Activated CD4-positive, alpha-beta T cell treated with anti-CD3 and anti-CD28 coated beads for 24 hours (primary cell): Measurements from ENCODE around the gene FAM171A1.

Source experiments
- DNase-seq, 2 donors: peaks; one replicate each; pipeline ENCODE4 v3.0.0-alpha.2; 2020; ENCODE audit warnings: low read depth in 2 of 2

The FAM171A1 gene

DNA sequence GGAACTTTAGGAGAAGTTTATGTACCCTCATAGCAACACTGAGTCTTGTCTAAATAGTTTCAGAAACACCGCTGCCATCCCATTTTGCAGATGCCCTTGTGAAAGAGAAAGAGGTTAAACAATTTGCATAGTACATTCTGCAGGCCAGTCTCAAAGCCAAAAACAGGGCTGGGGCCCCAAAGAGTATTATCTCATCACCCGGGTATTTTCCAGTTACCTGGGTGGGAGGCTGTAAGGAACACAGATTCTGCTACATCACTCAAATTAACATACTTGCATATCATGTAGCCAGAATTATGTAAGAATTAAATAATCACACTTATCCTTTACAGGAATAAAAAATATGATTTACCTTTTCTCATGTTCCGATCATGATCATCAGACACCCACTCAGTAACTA lies 3.1 kb upstream of the FAM171A1 start:
- DNase-seq, result no peak

DNA sequence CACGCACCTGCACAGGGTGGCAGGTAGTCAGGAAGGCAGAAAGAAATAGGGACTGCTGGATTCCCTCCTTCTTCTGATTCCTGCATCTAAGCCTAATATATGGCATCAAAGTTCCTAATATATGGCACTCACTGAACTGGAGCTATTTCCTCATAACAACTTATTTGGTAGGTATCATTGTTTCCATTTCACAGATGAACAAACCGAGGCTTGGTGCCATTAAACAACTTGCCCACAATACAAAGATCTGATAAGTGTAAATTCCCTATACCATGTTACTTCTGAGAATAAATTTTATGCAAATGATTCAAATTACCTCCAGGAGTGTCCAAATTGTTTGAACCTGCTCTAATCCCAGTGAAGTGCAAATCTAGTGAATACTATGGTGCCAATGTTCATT lies 2.1 kb upstream of the FAM171A1 start:
- DNase-seq, result no peak

DNA sequence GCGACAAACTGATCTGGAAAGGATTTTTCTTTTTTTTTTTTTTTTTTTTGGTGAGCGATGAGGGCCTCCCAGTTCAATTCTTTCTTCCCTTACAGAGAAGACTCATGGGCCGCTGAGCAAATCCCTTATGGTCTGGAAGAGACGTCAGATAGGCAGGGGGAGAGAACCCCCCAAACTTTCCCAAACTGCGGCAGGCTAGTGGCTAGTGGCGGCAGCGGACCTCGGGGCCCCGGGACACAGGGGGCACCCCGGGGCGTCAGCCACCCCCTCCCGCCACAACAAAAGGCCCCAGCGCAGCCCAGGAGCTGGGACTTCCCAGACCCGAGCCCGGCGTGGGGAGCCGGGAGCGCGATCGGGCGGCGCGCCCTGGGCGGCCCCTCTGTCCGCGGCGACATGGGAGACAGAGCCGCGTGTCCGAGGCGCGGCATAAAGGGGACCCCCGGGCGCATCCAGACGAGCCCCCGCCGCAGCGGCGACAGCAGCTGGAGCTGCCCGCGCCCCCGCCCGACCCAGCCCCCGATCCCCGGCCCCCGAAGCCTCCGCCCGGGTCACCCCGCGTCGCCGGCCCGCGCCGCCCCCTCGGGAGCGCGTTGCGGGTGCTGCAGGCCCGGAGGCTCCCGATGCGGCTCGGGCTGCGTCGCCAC lies 755 bp downstream of the FAM171A1 start:
- DNase-seq, result no peak

DNA sequence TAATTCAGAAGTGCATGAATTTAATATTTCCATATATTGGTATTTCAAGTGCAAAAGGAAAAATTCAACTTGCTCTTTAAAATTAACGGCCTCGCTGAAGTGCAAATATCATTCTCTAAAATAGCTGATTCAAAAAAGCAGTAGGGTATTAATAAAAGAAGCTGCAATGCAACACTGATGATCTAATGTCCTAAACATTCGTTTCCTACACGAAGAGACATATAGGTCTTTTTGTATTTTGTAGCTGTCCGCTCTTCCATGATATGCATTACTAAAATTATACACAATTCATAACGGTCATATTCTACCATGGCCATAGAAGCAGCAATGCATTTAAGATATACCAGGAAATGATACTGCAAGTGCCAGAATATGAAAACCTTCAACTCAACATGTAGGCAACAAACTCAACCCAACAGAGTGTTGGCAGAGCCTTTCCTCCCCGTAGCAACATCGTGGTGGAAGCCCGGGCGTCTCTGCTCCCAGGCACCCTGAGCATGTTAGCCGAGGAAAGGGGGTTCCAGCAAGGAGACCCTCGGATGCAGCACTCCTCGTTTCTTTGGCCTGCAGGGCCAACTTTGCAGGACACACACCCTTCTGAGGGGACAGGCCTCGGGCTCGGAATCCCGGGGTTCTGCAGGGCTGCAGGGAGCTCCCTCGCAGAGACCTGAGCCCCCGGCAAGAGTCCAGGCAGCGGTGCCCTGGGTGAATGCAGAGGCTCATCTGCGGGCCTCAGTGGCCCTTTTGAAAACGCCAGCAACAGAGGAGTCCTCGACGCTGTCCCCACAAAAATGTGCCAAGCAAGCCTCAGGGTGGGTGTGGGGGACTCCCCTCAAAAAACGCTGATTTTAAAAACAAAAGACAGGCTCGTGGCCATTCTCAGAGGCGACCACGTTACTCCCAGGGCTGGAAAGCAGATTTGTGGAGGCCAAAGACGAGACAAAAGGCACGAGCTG lies 1.6 kb downstream of the FAM171A1 start:
- DNase-seq, result no peak

DNA sequence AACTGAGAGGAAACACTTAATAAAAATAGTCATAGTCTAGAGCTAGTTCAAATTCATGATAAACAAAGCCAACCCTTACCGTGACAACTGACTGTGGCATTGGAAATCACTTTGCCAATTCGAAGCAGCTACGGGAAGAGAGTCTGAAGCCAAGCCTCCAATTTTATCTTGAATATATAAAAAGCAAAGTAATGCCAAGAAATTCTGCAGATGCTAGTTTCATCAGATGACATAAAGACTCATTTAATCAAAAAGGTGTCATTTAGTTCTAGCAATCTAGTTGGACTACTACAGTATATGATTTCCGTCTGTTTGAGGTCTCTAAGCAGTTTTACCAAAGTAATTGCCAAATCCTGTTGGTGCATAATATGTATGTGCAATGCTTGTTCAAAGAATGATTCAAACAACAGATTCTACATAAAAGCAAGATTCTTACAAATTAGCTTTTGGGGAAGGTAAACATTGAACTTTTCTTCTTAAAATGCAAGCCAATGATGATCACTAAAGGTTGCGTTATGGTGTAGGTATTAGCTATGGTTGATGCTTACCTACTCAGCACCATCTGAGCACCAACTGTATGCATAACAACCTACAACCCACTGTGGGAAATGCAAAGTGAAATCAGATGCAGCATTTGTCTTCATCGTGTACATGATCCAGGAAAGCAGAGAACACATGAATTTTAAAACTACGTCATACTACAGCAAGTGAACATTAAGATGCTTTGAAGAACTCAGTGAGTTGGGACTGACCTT lies 2.8 kb downstream of the FAM171A1 start:
- DNase-seq, result no peak

DNA sequence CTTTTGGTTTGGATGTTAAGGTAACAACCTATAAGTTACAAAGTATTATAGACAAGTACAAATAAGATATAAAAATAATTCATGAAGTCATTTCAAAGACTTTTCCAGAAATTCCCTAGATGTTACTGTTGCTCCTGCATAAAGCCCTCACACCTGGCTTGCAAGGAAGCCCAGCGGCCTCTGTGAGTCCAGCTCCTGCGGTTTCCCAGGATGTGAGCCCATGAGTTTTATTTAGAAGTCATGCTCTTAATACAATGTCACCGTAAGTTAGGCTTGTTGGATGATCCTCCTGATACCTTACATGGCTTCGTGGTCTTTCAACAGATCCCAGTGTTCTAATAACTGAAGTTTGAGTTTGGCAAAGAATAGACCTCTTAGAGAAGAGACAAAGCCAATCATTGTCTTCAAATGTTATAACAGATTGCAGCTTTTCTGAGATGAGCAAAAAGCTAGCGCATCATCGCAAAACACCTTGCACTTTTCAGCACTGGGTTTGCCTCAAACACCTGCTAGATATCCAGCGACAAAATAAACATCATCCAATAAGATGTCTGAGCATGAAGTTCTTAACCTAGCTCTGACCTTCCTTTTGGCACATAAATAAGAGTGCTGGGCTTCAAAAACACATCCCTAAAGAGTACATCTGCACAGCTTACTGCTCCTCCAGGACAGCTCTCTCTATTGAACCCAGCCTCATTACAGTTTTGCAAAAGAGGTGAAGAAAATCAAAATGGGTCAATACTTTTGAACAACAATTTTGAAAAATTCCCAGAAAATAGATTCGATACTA lies 3.6 kb downstream of the FAM171A1 start:
- DNase-seq, result no peak

DNA sequence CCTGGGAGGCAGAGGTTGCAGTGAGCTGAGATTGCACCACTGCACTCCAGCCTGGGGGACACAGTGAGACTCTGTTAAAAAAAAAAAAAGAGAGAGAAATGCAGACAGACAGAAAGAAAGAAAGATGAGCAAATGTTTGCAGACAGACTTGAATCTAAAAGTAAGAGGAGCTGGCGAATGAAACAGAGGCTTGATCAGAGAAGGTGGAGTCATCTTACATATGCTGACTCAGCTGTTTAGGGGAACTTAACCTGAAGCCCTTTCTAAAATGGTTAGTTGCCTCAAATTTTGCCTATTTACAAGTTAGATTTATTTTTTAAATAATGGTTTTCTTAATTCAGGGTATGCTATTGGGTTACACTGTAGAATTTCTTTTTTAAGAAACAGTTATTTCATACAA lies 5.4 kb downstream of the FAM171A1 start:
- no peak for DNase-seq

DNA sequence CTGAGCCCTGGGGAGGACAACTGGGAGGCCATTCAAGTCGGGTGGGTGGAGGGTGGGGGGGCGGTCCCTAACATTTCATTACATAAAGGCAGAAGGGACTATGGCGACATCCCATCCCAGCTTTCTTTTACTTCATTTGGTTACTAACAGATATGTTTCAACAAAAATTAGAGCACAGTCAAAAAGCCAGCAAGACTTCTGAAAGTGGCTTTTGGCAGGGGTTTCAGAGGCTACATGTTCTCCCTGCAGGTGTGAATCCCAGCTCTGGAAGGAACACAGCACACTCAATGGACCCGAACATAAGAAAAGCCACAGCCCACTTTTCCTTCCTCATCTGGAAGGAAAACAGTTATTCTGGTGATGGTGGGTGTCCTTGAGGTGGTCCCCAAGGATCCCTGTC lies 7.1 kb downstream of the FAM171A1 start:
- DNase-seq, result no peak

DNA sequence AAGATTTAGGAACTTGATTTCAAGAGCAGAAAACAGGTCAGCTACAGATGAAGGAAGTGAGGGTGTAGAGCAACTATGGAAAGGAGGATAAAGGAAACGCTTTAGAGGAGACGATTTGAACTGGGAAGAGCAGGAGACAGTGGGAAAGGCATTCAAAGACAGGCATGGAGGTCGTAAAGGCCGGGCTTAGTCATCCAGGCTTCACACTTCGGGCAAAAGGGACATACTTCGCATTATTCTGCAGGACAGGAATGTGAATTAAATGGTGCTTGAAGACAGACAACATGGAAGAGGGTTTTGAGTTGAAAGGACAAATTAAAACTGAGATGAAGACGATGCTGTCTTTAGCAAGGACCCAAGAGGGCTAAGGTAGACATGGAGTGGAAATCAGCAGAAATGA lies 8.1 kb downstream of the FAM171A1 start:
- DNase-seq, result no peak

DNA sequence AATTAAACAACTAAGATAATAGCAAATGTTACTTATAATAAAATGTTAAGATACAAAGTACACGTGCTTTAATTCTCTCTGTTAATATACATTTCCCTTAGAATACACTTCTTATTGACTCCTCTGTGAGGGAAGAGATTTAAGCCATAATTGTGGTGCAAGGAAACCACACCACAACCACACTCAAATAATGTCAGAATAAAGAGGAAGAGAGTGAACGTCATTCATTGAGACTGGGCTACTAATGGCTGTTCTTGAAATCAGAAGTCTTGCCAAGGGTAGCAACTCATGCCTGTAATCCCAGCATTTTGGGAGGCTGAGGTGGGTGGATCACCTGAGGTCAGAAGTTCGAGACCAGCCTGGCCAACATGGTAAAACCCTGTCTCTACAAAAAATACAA lies 10.0 kb downstream of the FAM171A1 start:
- DNase-seq, result no peak

DNA sequence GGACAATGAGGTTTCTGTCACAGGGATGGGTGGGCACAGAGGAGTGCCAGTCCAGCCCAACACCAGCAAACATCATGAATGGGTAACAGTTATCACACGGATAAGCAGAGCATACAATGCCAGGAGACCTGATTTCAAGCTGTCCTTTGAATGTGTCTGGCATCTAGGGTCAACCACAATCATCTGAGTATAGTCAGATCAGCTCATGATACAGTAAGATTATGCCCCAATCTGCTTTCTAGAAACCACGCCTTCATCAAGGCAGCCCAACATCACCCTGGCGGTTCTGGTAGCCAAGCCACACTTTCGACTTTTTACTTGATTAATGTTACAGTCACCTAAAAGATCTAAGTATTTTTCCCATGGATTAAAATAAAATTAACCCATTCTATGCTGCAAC lies 10.5 kb downstream of the FAM171A1 start:
- no peak for DNase-seq

DNA sequence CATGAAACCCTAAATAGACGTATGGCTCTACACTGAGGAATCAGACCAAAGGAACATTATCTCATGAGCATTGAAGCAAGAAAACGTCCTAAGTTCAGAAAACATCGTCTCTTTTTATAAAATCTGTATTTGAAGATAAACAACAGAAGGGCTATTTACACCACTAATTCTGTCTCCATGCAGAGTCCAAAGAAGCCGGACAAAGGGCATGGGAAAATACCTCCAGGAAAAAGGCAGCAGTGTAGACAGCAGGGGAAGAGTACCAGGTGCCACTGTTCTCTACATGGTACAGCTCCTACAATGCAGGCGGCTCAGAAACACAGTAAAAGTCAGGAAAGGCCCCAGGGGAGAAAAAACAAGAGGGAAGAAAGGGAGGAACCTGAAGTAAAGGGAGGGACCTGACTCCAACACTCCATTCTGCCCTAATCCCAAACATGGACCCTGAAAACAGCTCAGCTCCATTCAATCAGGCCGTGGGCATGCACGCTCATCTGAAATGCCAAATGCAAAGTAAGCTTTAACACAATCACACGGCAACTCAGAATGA lies 17.5 kb downstream of the FAM171A1 start:
- no peak for DNase-seq

DNA sequence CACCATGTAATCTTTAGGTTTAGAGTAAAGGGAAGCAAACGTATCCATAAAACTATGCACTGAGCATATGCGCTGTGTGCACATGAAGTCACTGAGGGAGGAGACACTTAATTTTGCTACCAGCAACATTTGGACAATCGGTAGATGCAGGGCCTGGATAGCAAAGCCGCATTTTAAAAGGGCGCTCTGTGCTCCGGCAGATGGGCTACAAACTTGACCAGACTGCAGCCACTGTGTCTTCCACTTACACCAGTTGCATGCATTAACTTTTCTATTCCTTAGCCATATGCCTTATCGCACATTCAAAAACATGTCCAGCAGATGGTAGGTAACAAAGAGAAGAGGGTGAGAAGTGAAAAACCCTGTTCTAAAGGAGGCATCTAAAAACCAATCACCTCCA lies 18.3 kb downstream of the FAM171A1 start:
- no peak for DNase-seq

DNA sequence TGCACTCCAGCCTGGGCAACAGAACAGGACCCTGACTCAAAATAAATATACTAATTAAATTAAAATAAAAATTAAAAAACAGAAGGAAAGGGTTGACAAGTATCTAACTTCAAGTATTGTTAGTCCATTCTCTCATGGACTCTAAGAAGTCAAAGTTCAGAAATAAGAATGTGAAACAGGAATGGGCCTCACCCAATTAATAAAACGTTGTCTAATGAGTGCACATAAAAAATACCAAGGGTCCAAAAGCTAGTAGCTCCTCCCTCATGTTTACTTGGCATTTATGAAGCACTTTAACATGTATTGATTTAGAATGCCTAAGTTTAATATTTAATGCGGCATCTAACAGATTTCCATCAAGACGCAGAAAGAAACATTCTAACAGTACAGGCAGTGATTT lies 18.9 kb downstream of the FAM171A1 start:
- DNase-seq, result no peak

DNA sequence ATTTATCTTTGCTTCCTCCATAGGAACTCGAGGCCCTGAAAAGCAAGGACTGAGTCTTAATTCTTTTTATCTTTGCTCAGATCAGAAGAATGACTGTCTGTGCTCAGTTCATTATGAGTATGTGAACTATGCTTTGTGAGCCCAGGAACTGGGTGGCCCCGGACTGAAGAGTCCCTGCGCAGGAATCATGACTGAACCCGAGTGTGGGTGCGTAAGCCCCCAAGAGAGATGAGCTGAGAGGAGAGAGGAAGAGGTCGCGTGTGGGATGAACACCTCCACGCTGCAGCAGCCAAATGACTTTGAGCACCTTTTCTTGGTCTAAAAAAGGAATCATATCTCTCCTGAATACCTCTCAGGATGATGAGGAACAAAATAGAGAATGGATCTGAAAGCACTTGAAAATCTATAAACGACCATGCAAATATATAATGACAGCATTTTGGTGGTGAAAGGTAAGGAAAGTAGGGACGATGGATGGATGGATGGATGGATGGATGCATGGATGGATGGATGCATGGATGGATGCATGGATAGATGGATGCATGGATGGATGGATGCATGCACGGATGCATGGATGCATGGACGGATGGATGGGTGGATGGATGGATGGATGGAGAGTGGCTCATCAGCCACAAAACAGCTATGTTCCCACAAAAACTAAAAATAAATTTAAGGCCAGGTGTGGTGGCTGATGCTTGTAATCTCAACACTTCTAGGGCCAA lies 19.8 kb downstream of the FAM171A1 start:
- DNase-seq, result no peak

DNA sequence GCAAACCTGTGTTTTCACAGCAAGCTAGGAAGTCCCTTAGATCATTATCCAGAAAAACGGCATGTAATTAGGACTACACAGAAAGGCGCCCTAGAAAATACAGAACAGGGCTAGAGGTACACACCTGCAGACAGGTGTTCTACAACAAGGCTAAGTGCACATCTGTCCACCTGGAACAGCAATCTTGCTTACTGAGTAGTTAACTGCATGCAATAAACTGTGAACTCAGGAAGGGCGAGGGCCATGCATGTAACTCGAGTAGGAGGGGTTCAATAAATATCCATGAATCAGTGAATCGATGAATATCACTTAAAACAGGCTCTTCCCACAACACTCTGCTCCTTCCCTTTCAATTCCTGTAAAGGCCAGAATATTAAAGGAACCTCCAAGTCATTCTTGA lies 22.0 kb downstream of the FAM171A1 start:
- DNase-seq, result no peak

DNA sequence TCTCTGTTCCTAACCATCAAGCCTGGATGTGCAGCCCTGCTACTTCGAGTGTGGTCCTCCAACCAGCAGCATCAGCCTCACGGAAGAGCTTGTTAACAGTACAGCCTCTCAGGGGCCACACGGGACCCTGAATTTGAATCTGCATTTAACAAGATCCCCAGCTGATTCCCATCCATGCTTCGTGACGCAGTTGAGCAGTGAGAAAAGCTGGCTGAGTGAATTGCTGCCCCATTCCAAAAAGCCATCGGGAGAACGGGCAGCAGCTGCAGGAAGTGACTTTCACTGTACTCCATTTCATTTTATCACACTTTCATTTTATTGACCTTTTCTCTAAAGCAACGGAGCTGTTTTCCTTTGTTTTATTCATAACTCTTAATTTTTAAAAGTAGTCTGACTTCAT lies 22.5 kb downstream of the FAM171A1 start:
- DNase-seq, result no peak

DNA sequence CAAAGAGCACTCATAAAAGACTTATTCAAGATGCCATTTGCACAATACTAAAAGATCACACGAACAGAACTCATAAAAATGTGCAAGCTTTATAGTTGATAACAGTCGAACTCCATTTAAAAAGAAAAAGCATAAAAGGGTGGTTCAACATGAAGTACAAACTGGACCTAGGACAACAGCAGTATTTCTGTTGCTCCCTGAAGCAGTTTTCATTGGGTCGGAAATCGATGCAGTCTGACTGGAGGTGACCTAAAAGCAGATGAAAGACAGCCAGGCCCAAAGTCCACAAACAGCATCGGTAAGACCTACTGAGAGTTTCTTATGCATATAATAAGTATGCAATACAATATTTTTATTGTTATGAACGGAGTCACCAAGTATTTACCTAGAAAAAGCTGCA lies 23.9 kb downstream of the FAM171A1 start:
- no peak for DNase-seq

DNA sequence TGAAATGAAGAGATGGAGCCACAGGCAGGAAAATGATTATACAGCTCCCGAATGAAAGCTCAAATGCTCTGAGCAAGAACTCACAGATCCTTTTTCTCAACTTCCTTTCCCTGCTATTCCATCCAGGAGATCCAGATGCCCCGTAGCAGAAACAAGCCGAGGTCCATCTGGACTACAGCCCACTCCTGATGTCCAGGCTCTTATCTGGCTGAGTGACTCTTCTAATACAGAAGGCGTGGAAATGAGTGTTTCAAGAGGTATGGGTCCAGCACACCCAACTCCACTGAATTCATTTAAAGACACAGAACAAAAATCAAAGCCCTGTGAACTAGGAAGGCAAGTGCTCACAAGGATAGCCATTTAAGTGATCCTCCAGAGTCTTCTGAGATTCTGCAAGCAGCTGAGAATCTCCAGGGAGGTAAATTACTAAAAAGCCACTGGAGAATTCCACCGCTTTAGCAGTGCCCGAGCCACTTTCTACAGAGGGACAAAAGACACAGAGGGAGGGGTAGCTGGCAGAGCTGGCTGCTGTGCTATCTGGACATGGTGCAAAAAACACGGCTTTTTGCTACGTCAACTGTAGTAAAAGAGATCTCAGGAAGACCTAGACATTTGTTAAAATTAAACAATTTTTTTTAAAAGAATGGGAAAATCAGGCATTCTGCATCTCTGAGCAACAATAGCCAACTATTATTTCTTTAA lies 24.5 kb downstream of the FAM171A1 start:
- DNase-seq, result no peak

DNA sequence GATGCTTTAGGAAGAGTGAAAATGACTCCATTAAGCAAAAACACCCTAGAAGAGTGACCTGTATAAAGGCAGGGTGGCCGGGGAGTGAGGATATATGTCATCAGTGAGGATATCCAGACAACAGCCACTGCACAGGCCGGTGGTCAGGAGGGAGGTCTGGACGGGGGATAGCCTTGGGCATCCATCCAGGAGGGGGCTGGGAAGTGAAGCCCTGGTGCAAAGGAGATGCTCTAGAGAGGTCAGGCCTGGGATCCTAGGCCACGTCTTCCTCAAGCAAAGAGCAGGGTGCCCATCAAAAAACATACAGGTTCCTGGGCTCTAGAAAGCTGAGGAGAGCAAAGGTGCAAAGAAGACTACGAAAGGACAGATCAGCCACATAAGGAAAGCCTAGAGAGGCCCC lies 25.6 kb downstream of the FAM171A1 start:
- no peak for DNase-seq
